Measurements from ENCODE around the gene EML1.
A peak's percentile ranks its signal among the peaks of the same experiment; 100 is the strongest.

EML1 gene

DNA sequence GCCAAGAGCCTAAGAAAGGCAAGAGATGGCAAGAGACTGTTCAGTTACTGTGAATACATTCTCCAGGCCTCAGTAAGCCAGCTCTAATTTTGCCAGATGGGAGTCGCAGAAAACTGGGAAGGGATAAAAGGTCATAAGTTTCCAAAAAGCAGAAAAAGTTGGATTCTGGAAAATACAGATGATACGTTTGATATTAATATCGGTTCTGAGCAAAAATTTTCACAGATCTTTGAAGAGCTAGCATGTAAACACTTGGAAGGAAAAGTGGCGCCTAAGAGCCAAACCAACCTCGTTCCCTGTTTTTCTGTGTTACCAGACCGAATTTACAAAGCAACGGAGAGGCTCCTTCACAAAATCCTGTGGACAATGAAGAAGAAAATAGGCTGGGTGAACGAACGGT lies 7.8 kb upstream of the EML1 start:
- Mint-ChIP-seq H3K36me3 (no peaks in the 10 kb centered on the region), H3K9me3 (ENCODE audit: low read depth) (no peaks in the 10 kb centered on the region), H3K27me3 (peaks cover 10% of the 10 kb centered on the region), H3K4me1 (ENCODE audit: low read depth) (peaks cover 8% of the 10 kb centered on the region), H3K4me3 (no peak overlapping the region), H3K27ac (no peak overlapping the region)

DNA sequence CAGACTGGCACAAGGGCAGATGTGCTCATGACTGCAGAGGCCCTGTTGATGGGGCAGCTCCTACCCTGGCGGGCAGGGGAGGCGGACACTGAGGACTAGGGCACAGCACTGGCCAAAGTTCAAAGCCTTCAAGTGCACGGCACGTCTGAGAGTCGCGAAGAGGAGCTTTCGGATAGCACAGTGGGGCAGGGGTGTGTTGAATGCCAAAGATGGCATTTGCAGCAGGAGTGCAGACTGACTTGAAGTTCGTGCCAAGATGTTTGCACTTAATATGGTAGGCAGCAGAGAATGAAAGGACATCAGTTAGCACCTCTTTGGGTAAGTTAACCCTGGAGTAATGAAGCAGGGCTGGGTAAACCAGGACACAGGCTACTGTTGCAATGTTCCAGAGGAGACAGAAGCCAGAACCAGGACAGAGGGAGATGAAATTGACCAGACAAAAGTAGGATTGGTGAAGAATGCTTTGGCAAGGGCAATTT lies 6.7 kb upstream of the EML1 start:
- peaks cover 3% of the 10 kb centered on the region for H3K27me3 Mint-ChIP-seq
- H3K4me1 Mint-ChIP-seq (ENCODE audit: low read depth), result peaks cover 14% of the 10 kb centered on the region
- H3K4me3 Mint-ChIP-seq, result no peak overlapping the region
- H3K27ac Mint-ChIP-seq, result no peak overlapping the region
- H3K36me3 Mint-ChIP-seq, result no peaks in the 10 kb centered on the region
- no peaks in the 10 kb centered on the region for H3K9me3 Mint-ChIP-seq (ENCODE audit: low read depth)

DNA sequence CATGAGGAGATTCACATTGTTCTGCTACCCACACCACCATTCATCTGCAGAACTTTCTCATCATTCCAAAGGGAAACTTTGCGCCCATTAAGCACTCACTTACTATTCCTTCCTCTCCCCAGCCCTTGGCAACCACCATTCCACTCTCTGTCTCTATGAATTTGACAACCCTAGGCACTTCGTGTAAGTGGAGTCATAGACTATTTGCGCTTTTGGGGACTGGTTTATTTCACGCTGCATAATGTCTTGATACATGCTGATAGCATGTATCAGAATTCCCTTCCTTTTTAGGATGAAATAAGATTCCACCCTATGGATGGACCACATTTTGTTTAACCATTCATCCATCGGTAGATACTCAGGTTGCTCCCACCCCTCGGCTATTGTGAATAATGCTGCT lies 4.5 kb upstream of the EML1 start:
- H3K36me3 Mint-ChIP-seq, result no peaks in the 10 kb centered on the region
- H3K4me1 Mint-ChIP-seq (ENCODE audit: low read depth), result peaks cover 23% of the 10 kb centered on the region
- no peak overlapping the region for H3K27ac Mint-ChIP-seq
- no peak overlapping the region for H3K4me3 Mint-ChIP-seq
- H3K27me3 Mint-ChIP-seq, result peaks cover 3% of the 10 kb centered on the region
- H3K9me3 Mint-ChIP-seq (ENCODE audit: low read depth), result no peaks in the 10 kb centered on the region

DNA sequence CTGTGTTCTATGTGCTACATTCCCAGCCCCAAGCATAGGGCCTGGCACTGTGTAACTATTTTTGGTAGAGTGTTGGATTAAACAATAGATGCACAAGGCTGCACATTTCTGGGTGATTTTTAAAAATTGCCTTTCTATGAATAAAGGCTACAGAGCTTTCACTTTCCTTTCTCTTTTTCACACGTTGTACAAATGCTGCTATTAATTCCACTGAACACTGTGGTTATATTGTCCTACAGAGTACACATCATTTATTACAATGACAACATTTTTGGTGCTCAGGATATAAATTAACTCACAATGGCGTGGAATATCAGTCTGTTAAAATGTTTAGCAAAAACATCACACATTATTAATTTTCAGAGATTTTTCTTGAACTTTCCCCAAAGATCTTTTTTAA lies 3.6 kb upstream of the EML1 start:
- Mint-ChIP-seq H3K9me3 (ENCODE audit: low read depth) (no peaks in the 10 kb centered on the region), H3K4me3 (no peak overlapping the region)

DNA sequence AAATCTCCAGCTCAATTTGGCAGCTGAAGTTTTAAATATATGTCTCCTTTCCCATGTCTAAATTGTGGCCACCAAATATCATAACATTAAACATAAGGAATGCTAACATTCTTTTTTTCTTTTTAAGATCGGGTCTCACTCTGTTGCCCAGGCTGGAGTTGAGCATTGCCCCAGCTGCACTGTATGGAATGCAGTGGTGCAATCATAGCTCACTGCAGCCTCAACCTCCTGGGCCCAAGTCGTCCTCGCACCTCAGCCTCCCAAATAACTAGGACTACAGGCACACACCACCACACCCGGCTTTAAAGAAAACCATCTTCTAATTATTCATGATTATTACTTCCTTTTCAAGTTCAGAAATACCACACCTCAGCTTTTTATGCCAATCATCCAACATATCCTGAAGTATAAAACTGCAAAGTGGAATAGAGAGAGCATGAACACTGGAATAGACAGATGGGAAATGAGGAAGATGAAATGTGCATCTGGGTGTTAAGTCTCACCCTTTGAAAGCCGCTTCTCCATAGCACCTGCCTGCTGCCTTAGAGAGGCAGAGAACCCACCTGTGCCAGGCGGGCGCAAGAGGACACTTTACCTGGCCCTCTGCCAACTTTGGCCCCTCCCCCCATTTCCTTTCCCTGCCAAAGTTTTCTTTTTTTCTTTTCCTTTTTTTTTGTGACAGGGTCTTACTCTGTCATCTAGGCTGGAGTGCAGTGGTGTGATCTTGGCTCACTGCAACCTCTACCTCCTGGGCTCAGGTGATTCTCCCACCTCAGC lies 2.8 kb upstream of the EML1 start:
- no peak overlapping the region for H3K27ac Mint-ChIP-seq
- peaks cover 5% of the 10 kb centered on the region for H3K27me3 Mint-ChIP-seq
- no peak overlapping the region for H3K4me3 Mint-ChIP-seq
- no peaks in the 10 kb centered on the region for H3K9me3 Mint-ChIP-seq (ENCODE audit: low read depth)
- H3K36me3 Mint-ChIP-seq, result no peaks in the 10 kb centered on the region
- peaks cover 28% of the 10 kb centered on the region for H3K4me1 Mint-ChIP-seq (ENCODE audit: low read depth)

More for the DNA sequence above, 3.6 kb upstream of the EML1 start:
- H3K36me3 Mint-ChIP-seq, result no peaks in the 10 kb centered on the region
- peaks cover 3% of the 10 kb centered on the region for H3K27me3 Mint-ChIP-seq
- peaks cover 28% of the 10 kb centered on the region for H3K4me1 Mint-ChIP-seq (ENCODE audit: low read depth)
- H3K27ac Mint-ChIP-seq, result no peak overlapping the region

DNA sequence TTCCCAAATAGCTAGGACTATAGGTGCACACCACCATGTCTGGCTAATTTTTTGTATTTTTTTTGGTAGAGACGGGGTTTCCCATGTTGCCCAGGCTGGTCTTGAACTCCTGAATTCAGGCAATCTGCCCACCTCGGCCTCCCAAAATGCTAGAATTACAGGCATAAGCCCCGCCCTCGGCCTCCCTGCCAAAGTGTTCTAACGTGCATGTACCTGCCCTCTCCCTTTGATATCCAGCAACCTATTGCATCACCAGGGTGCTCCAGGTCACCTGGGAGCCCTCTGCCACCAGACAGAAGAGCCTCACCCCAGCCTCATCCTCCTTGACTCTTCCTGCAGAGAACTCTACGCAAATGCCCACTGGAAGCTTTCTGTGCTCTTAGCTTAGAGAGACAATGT lies 2.2 kb upstream of the EML1 start:
- H3K27ac Mint-ChIP-seq, result no peak overlapping the region
- no peaks in the 10 kb centered on the region for H3K36me3 Mint-ChIP-seq
- peaks cover 28% of the 10 kb centered on the region for H3K4me1 Mint-ChIP-seq (ENCODE audit: low read depth)
- no peak overlapping the region for H3K4me3 Mint-ChIP-seq
- no peaks in the 10 kb centered on the region for H3K9me3 Mint-ChIP-seq (ENCODE audit: low read depth)
- peaks cover 8% of the 10 kb centered on the region for H3K27me3 Mint-ChIP-seq

DNA sequence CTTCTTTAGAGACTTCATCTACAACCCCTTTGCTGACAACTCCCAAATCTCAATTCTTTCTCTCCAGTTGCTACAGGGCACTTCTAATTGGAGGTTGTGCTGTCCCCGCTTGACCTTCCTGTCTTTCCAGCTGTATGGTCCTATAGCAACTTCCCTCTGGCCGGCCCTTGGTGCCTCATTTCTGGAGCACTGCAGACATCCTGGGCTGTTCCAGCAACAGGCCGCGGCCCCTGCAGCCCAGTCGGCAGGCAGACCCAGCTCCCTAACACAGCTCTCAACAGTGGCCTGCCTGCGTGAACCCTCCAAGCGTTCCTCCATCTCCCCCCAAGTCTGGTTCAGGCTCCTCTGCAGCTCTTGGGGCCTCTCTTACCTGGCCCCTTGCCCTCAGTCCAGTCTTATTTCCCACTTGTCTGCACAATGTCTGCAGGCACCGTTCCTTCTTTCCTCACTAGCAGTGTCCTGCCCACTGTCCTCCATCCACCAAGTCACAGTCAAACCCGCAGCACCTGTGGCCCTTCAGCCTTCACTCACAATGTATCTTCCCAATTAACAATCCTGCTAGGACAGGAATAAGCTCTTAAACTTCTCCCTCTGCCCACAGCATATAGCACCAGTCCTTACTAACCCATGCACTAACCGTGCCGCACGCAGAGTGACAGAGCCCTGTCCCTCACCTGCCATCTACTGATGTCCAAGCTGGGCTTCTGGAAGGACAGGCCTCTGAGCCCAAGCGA lies 1.6 kb upstream of the EML1 start:
- Mint-ChIP-seq H3K36me3 (no peaks in the 10 kb centered on the region), H3K9me3 (ENCODE audit: low read depth) (no peaks in the 10 kb centered on the region), H3K4me3 (peak overlapping the region; percentile 82), H3K27me3 (peaks cover 8% of the 10 kb centered on the region), H3K27ac (no peak overlapping the region), H3K4me1 (ENCODE audit: low read depth) (peaks cover 28% of the 10 kb centered on the region)

DNA sequence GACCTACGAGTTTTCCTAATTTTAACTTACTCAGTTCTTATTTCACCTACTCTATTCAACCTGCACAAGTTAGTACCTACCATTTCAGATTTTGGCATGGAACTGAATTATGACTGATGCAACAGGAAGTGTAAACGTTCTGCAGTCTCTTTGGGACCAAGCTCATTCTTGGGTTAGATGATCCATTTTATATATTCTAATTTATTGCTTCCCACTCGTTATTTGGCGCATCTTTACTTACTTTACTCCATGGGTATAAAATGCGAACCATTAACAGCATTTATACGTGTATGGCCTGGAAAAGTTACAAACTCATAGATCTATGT lies 1.0 kb upstream of the EML1 start:
- H3K9me3 Mint-ChIP-seq (ENCODE audit: low read depth), result no peaks in the 10 kb centered on the region
- peaks cover 13% of the 10 kb centered on the region for H3K27me3 Mint-ChIP-seq
- peak overlapping the region; percentile 82 for H3K4me3 Mint-ChIP-seq
- no peak overlapping the region for H3K27ac Mint-ChIP-seq
- H3K4me1 Mint-ChIP-seq (ENCODE audit: low read depth), result peaks cover 28% of the 10 kb centered on the region
- no peaks in the 10 kb centered on the region for H3K36me3 Mint-ChIP-seq

DNA sequence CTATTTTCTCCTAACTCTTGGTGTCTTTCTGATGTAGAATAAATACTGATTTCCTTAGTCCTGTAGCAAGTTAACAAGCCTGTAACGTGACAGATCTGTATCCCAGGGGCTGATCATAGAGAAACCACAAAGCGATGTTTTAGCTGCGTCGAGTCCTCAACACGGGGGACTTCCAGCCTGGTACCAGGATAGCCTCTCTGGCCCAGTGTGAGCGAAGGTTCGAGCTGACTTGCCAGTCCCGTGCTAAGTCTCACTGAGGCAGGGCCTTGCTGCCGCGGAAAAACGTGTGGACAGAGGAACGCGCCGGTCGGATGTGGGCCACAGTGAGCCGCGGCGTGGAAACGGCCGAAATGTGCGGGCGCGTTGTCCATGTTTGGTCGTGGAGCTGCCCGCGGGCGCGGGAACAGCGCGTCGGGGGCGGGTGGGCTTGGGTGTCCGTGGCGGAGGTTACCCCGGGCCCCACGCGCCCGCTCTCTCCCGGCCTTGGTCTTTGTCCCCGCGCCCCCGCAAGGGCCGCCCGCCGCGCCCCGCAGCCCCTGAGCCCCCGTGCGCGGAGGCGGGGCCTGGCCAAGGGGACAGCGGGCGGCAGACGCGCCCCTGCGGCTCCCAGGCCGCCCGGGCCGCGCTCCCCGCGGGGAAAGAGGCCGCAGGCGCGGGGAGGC lies 531 bp upstream of the EML1 start:
- Mint-ChIP-seq H3K36me3 (no peaks in the 10 kb centered on the region), H3K9me3 (ENCODE audit: low read depth) (no peaks in the 10 kb centered on the region), H3K4me3 (peak overlapping the region; percentile 82), H3K27ac (no peak overlapping the region), H3K4me1 (ENCODE audit: low read depth) (peaks cover 28% of the 10 kb centered on the region), H3K27me3 (peaks cover 14% of the 10 kb centered on the region)

DNA sequence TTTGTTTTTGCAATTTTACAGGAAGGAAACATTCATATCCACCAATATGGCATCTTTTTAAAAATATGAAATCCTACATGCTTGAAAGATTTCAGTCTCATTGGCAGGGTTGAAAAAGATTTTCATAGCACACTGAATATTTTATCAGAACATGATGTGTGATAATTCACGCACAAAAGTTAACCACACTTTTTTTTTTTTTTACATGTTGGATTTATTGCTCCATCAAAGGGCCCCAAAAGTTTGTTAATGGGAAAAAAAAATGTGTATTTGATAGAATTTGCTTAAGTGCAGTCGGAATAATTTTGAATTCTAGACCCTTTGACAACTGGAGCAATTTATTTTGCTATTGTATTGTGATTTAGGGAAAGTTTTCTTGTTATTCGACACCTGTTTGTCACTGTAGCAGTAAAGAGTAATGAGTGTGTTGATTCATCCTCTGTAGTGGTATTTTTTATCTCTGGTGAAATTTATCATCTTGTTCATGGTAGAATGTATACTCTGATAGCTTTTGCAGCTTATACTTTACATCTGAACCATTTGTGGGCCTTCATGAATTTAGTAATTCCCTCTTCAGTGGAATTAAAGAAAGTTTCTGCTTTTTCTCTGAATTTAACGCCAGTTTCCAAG lies 1.1 kb downstream of the EML1 start:
- H3K4me3 Mint-ChIP-seq, result peak overlapping the region; percentile 79
- no peaks in the 10 kb centered on the region for H3K9me3 Mint-ChIP-seq (ENCODE audit: low read depth)
- H3K27ac Mint-ChIP-seq, result no peak overlapping the region
- peaks cover 21% of the 10 kb centered on the region for H3K27me3 Mint-ChIP-seq
- H3K4me1 Mint-ChIP-seq (ENCODE audit: low read depth), result peaks cover 28% of the 10 kb centered on the region
- no peaks in the 10 kb centered on the region for H3K36me3 Mint-ChIP-seq

DNA sequence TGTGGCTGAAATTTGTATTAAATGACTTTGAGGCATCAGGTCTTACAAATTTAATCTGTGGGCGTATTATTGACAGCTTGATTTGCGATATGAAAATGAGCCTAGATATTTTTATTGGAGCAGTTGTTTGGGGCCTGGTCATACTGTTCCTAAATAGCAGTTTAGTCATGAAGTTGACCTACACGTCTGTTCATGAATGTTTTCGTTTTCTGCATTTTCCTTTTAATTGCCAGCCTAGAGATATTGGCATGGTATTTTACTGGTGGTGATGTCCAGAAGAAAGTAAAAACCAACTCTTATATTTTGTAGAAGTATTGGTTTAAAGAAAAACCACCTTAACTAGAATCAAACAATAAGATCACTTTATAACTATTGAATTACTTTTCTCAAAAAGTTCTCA lies 1.8 kb downstream of the EML1 start:
- H3K4me3 Mint-ChIP-seq, result peak overlapping the region; percentile 4
- H3K27ac Mint-ChIP-seq, result no peak overlapping the region
- H3K36me3 Mint-ChIP-seq, result no peaks in the 10 kb centered on the region
- no peaks in the 10 kb centered on the region for H3K9me3 Mint-ChIP-seq (ENCODE audit: low read depth)
- peaks cover 24% of the 10 kb centered on the region for H3K27me3 Mint-ChIP-seq
- peaks cover 24% of the 10 kb centered on the region for H3K4me1 Mint-ChIP-seq (ENCODE audit: low read depth)

DNA sequence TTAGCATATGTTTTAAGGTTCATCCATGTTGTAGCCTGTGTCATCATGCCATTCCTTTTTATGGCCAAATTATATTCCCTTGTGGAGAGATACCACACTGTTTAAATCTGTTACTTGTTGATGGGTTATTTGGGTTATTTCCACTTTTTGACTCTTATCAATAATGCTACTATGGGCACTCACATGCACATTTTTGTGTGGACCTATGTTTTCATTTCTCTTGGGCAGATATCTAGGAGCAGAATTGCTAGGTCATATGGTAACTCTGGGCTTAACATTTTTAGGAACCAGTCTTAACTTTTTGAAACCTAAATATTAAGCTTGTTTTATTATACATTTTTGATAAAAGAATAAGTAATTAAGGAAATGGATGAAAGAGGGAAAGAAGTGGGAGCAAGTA lies 4.0 kb downstream of the EML1 start:
- H3K27me3 Mint-ChIP-seq, result peaks cover 33% of the 10 kb centered on the region
- no peak overlapping the region for H3K27ac Mint-ChIP-seq
- peaks cover 10% of the 10 kb centered on the region for H3K4me1 Mint-ChIP-seq (ENCODE audit: low read depth)
- no peaks in the 10 kb centered on the region for H3K36me3 Mint-ChIP-seq
- no peaks in the 10 kb centered on the region for H3K9me3 Mint-ChIP-seq (ENCODE audit: low read depth)
- H3K4me3 Mint-ChIP-seq, result no peak overlapping the region

DNA sequence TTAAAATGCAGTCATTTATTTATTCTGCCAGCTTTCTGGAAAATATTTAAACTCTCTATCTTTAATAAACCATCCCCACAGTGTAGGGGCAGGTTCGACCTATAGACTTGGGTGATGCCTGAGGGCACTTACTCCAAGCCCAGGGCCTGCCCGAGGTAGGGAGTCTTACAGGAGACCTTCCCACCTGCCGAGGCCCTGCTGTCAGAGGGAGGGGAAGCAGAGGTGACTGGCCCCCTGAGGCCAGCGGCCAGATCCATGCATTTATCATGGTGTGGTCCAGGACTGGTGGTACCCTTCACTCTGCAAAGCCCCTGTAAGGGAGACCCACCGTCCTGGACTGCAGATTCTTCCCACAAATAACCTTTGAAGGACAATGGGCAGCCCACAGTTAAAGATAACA lies 7.6 kb downstream of the EML1 start:
- H3K4me3 Mint-ChIP-seq, result no peak overlapping the region
- no peaks in the 10 kb centered on the region for H3K36me3 Mint-ChIP-seq
- no peaks in the 10 kb centered on the region for H3K9me3 Mint-ChIP-seq (ENCODE audit: low read depth)
- H3K27ac Mint-ChIP-seq, result no peak overlapping the region
- H3K4me1 Mint-ChIP-seq (ENCODE audit: low read depth), result no peaks in the 10 kb centered on the region
- H3K27me3 Mint-ChIP-seq, result peaks cover 28% of the 10 kb centered on the region

DNA sequence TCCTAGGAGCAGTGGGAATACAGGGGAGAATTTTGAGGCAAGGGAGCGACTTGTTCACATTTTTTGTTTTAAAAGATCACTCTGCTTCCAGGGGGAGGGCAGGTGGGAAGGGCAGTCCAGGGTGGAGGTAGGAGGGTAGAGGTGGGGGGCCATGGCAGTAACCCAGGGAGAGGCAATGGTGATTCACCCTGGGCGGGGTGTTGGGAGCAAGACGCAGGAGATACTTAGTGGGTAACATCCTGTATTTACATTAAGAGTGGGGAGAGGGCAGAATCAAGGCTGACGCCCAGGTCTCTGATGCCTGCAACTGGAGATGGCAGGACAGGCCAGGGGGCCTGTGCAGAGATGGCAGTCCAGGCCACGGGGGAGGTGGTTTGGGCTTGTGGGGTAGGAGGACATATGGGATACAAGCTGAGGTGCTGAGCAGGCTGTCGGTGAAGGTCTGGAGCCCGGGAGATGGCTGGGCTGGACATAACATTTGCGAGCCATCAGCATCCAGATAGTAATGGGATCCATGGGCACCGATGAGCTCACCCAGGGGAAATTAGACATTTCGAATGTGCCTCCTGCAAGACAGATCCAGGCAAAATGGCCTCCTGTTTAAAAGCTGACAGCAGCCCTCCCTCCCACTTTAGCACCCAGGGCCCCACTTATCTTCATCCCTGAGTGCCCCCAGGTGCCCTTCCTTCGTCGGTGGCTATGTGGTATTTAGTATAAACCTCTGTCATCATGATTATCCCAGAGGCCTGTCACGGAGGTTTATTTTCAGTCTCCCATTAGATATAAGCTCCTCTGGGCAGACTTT lies 9.3 kb downstream of the EML1 start:
- H3K27me3 Mint-ChIP-seq, result peaks cover 25% of the 10 kb centered on the region

More for the DNA sequence above, 9.3 kb downstream of the EML1 start:
- no peak overlapping the region for H3K4me3 Mint-ChIP-seq
- no peaks in the 10 kb centered on the region for H3K36me3 Mint-ChIP-seq
- H3K9me3 Mint-ChIP-seq (ENCODE audit: low read depth), result no peaks in the 10 kb centered on the region
- H3K27ac Mint-ChIP-seq, result no peak overlapping the region
- H3K4me1 Mint-ChIP-seq (ENCODE audit: low read depth), result no peaks in the 10 kb centered on the region
